Measurements from ENCODE around the gene PLEKHM3. TPM values are rescaled to one million over a fixed set of nuclear protein-coding genes. Genes with fewer than 3 reads are reported as not detected.
"Not testable (repeated sequence)": the region's sequence is repeated elsewhere in the genome, so short reads cannot be mapped to it uniquely, and the experiment has no call there.

The PLEKHM3 gene
- total RNA-seq, 2 experiments from 2014 or later = 11.3 to 11.6 TPM

GRCh38 chr2:207950063-207950760, 75.1 kb downstream of the PLEKHM3 start:
- H3K27me3 ChIP-seq (ENCODE audit: control insufficient read depth in 1 of 2, insufficient read depth in 2 of 2, low read length in 2 of 2) = no peaks in the 10 kb centered on the region
- H3K4me1 Mint-ChIP-seq (ENCODE audit: low read depth) = no peaks in the 10 kb centered on the region
- no peak overlapping the region for H3K27ac ChIP-seq (ENCODE audit: low read depth in 1 of 2, low read length in 2 of 2)
- ATAC-seq (ENCODE audit: poor library complexity) (no peak), DNase-seq (no peak)
- H3K4me3 ChIP-seq (ENCODE audit: low read length) = no peak overlapping the region
- ChIA-PET CTCF (no interaction called here), POLR2A (no interaction called here)
- no peaks in the 10 kb centered on the region for H3K9me3 Mint-ChIP-seq
- H3K27me3 Mint-ChIP-seq = no peaks in the 10 kb centered on the region
- H3K36me3 ChIP-seq (ENCODE audit: insufficient read depth, low read length) = peaks cover 8% of the 10 kb centered on the region
- H3K9me3 ChIP-seq (ENCODE audit: control insufficient read depth in 1 of 2, insufficient read depth in 1 of 2, low read length in 2 of 2) = no peaks in the 10 kb centered on the region
- H3K4me3 Mint-ChIP-seq = no peak overlapping the region
- TF ChIP-seq, protein P1, sequence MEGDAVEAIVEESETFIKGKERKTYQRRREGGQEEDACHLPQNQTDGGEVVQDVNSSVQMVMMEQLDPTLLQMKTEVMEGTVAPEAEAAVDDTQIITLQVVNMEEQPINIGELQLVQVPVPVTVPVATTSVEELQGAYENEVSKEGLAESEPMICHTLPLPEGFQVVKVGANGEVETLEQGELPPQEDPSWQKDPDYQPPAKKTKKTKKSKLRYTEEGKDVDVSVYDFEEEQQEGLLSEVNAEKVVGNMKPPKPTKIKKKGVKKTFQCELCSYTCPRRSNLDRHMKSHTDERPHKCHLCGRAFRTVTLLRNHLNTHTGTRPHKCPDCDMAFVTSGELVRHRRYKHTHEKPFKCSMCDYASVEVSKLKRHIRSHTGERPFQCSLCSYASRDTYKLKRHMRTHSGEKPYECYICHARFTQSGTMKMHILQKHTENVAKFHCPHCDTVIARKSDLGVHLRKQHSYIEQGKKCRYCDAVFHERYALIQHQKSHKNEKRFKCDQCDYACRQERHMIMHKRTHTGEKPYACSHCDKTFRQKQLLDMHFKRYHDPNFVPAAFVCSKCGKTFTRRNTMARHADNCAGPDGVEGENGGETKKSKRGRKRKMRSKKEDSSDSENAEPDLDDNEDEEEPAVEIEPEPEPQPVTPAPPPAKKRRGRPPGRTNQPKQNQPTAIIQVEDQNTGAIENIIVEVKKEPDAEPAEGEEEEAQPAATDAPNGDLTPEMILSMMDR (IDR thresholded peaks at IDR 0.05) = no peak
- H3K4me1 ChIP-seq (ENCODE audit: insufficient read depth, low read length) = no peaks in the 10 kb centered on the region
- no peak overlapping the region for H3K27ac Mint-ChIP-seq
- intact Hi-C loops (cut with DNase I, micrococcal nuclease) = no loop called here
- peaks cover 26% of the 10 kb centered on the region for H3K36me3 Mint-ChIP-seq (ENCODE audit: low read depth)

GRCh38 chr2:207949245-207949644, 76.1 kb downstream of the PLEKHM3 start:
- intact Hi-C loops (cut with DNase I, micrococcal nuclease); H3K4me1 ChIP-seq (ENCODE audit: insufficient read depth, low read length); H3K9me3 Mint-ChIP-seq; H3K4me1 Mint-ChIP-seq (ENCODE audit: low read depth); H3K4me3 Mint-ChIP-seq; H3K4me3 ChIP-seq (ENCODE audit: low read length); H3K27me3 Mint-ChIP-seq; ATAC-seq (ENCODE audit: poor library complexity); H3K27ac ChIP-seq (ENCODE audit: low read depth in 1 of 2, low read length in 2 of 2); CTCF ChIA-PET; H3K27ac Mint-ChIP-seq; H3K9me3 ChIP-seq (ENCODE audit: control insufficient read depth in 1 of 2, insufficient read depth in 1 of 2, low read length in 2 of 2); H3K27me3 ChIP-seq (ENCODE audit: control insufficient read depth in 1 of 2, insufficient read depth in 2 of 2, low read length in 2 of 2); POLR2A ChIA-PET; DNase-seq; H3K36me3 ChIP-seq (ENCODE audit: insufficient read depth, low read length): not testable (repeated sequence)
- peaks cover 36% of the 10 kb centered on the region for H3K36me3 Mint-ChIP-seq (ENCODE audit: low read depth)

DNA sequence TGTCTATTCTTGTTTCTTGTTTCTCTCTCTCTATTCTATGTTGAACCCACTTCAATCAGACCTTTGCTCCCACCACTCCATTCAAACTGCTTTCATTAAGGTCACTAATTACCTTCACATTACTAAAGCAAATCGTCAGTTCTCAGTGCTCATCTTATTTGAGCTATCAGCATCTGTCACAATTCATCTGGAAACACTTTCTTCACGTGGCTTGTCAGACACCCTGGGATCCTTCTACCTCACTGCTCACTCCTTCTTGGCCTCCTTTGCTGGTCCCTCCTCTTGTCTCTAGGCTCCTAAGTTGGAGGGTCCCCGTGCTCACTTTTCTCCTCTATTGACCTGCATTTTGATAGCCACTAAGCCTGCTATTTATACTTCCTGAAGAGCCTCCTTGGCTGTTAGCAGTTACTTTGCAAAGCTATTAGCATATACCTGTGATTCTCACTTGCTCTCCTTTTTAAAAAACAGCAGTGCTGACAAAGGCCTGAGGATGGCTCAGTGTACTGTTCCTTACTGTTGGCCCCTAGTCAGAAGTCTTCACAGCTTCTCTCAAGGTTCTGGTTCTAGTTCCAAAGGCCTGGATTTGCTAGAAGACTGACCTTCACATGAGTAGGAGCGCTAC, 80.2 kb downstream of the PLEKHM3 start:
- DNase-seq (no peak), ATAC-seq (ENCODE audit: poor library complexity) (no peak)
- ChIA-PET CTCF (no interaction called here), POLR2A (no interaction called here)
- Histone ChIP-seq H3K4me1 (ENCODE audit: insufficient read depth, low read length) (no peaks in the 10 kb centered on the region), H3K27me3 (ENCODE audit: control insufficient read depth in 1 of 2, insufficient read depth in 2 of 2, low read length in 2 of 2) (no peaks in the 10 kb centered on the region), H3K27ac (ENCODE audit: low read depth in 1 of 2, low read length in 2 of 2) (no peak overlapping the region), H3K4me3 (ENCODE audit: low read length) (no peak overlapping the region), H3K9me3 (ENCODE audit: control insufficient read depth in 1 of 2, insufficient read depth in 1 of 2, low read length in 2 of 2) (no peaks in the 10 kb centered on the region), H3K36me3 (ENCODE audit: insufficient read depth, low read length) (peaks cover 12% of the 10 kb centered on the region)
- Mint-ChIP-seq H3K4me1 (ENCODE audit: low read depth) (no peaks in the 10 kb centered on the region), H3K9me3 (no peaks in the 10 kb centered on the region), H3K27ac (no peak overlapping the region), H3K36me3 (ENCODE audit: low read depth) (peaks cover 51% of the 10 kb centered on the region), H3K4me3 (no peak overlapping the region), H3K27me3 (no peaks in the 10 kb centered on the region)
- TF ChIP-seq, protein P1 (IDR thresholded peaks at IDR 0.05) = no peak
- intact Hi-C loops (cut with DNase I, micrococcal nuclease) = no loop called here

DNA sequence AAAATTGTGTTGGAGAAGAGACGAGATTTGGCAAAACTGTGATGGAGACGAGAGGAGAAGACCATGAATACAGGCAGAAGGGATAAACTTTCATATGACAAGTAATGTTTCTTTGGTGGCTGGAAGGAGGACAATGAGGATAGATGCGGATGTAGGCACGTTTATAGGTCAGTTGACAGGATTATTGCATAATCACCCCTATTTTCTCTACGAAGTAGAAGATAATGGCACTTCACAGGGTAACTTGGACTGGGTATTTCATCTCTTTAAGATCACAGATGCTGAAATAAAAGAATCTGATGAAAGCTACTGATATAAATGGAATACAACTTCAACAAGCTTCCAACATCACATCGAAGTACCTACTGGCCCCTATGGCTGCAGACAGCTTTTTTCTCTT, 81.0 kb downstream of the PLEKHM3 start:
- ChIA-PET POLR2A (no interaction called here), CTCF (no interaction called here)
- Mint-ChIP-seq H3K27me3 (no peaks in the 10 kb centered on the region), H3K9me3 (no peaks in the 10 kb centered on the region), H3K27ac (no peak overlapping the region), H3K36me3 (ENCODE audit: low read depth) (peaks cover 56% of the 10 kb centered on the region), H3K4me1 (ENCODE audit: low read depth) (no peaks in the 10 kb centered on the region), H3K4me3 (no peak overlapping the region)
- Histone ChIP-seq H3K4me1 (ENCODE audit: insufficient read depth, low read length) (no peaks in the 10 kb centered on the region), H3K36me3 (ENCODE audit: insufficient read depth, low read length) (peaks cover 12% of the 10 kb centered on the region), H3K9me3 (ENCODE audit: control insufficient read depth in 1 of 2, insufficient read depth in 1 of 2, low read length in 2 of 2) (no peaks in the 10 kb centered on the region), H3K27ac (ENCODE audit: low read depth in 1 of 2, low read length in 2 of 2) (no peak overlapping the region), H3K4me3 (ENCODE audit: low read length) (no peak overlapping the region), H3K27me3 (ENCODE audit: control insufficient read depth in 1 of 2, insufficient read depth in 2 of 2, low read length in 2 of 2) (no peaks in the 10 kb centered on the region)
- intact Hi-C loops (cut with DNase I, micrococcal nuclease) = no loop called here
- DNase-seq (no peak), ATAC-seq (ENCODE audit: poor library complexity) (no peak)
- TF ChIP-seq, protein P1 (IDR thresholded peaks at IDR 0.05) = no peak

All from CD4-positive, alpha-beta T cell (primary cell).